HCT116 (cell line): ENCODE measurements around the gene MIB2. TPM values are rescaled to one million over a fixed set of nuclear protein-coding genes. Genes with fewer than 3 reads are reported as not detected.

Experiments
- ATAC-seq: fragments of 200-7000 bp; cut with Tn5 transposase; 2 replicates; pipeline ENCODE4 v1.9.1; 2020; ENCODE audit warnings: mild to moderate bottlenecking, moderate library complexity
- BruUV-seq: library from RNA; stranded (reverse); fragments of 400-500 nt; replicated peaks from 2 replicates; lab custom pipeline; 2021; lab: Mats Ljungman, UMichigan
- CTCF ChIA-PET: fragments of 300-600 bp; sonication (Branson Sonifier 250); formaldehyde crosslinking; loops from one replicate; lab custom pipeline; 2021; ENCODE audit warnings: antibody characterized with exemption; lab: Charles Lee
- POLR2A ChIA-PET: fragments of 300-600, 350-600 bp; sonication (Branson Sonifier 250); formaldehyde crosslinking; loops from one replicate; lab custom pipeline; 2021; ENCODE audit warnings: antibody characterized with exemption; lab: Charles Lee
- RAD21 ChIA-PET, 2 experiments: fragments of 300-600 bp; sonication (Branson Sonifier 250); formaldehyde crosslinking; loops; one replicate each; lab custom pipeline; 2023; ENCODE audit warnings: low total read pairs in 2 of 2; ENCODE audit not compliant: uncharacterized antibody in 2 of 2, unreplicated experiment in 2 of 2, low non-redundant PET in 1 of 2; lab: Charles Lee
- DNase-seq: peaks from one replicate; pipeline ENCODE4 v3.0.0-alpha.2; 2010; ENCODE audit warnings: low read depth, low spot score
- H2AFZ ChIP-seq: fragments of 200-600 bp; shearing (Covaris generic), sonication (generic); 2 replicates; pipeline ENCODE4 v1.6.1; 2017; ENCODE audit warnings: low read depth, mixed run types, mixed read lengths, antibody characterized with exemption, low read length; ENCODE audit not compliant: poor library complexity, severe bottlenecking
- H3K27ac ChIP-seq: 2 replicates; pipeline ENCODE4 v1.5.1; 2012; ENCODE audit warnings: low read depth, low read length
- H3K27me3 ChIP-seq: fragments of 200-600 bp; sonication (generic); 2 replicates; pipeline ENCODE4 v1.6.1; 2016; ENCODE audit warnings: mixed run types, low read length, mixed read lengths; ENCODE audit not compliant: insufficient read depth
- H3K36me3 ChIP-seq, 2 experiments: fragments of 200-500 bp in 1 of 2; fragments of 200-600 bp in 1 of 2; sonication (Bioruptor generic) in 1 of 2; sonication (generic) in 1 of 2; 2 replicates each; pipeline versions ENCODE4 v1.5.1 to v1.6.1; 2014 to 2016; ENCODE audit warnings: low read length in 2 of 2, inconsistent platforms in 1 of 2, mixed read lengths in 1 of 2, mixed run types in 1 of 2; ENCODE audit not compliant: insufficient read depth in 2 of 2, control insufficient read depth in 1 of 2
- H3K4me1 ChIP-seq, 2 experiments: fragments of 200-600 bp in 1 of 2; sonication (generic) in 1 of 2; 2 replicates each; pipeline versions ENCODE4 v1.5.1 to v1.6.1; 2012 to 2017; ENCODE audit warnings: low read length in 2 of 2, inconsistent platforms in 1 of 2, mild to moderate bottlenecking in 1 of 2, mixed read lengths in 1 of 2, mixed run types in 1 of 2, moderate library complexity in 1 of 2; ENCODE audit not compliant: insufficient read depth in 2 of 2, control insufficient read depth in 1 of 2
- H3K4me2 ChIP-seq: fragments of 200-600 bp; sonication (generic); 2 replicates; pipeline ENCODE4 v1.6.1; 2017; ENCODE audit warnings: mixed run types, low read length, mixed read lengths
- H3K4me3 ChIP-seq, 2 experiments: fragments of 200-600 bp in 1 of 2; sonication (generic) in 1 of 2; replicated peaks in 1 of 2; 2 replicates each; pipeline ENCODE4 v1.5.1; 2011 to 2016; ENCODE audit warnings: low read length in 2 of 2, control low read depth in 1 of 2, low read depth in 1 of 2, mild to moderate bottlenecking in 1 of 2, mixed read lengths in 1 of 2, mixed run types in 1 of 2
- H3K79me2 ChIP-seq: fragments of 200-600 bp; sonication (generic); 2 replicates; pipeline ENCODE4 v1.6.1; 2017; ENCODE audit warnings: mild to moderate bottlenecking, mixed run types, low read length, moderate library complexity, mixed read lengths; ENCODE audit not compliant: insufficient read depth
- H3K9ac ChIP-seq: fragments of 200-600 bp; sonication (generic); 2 replicates; pipeline ENCODE4 v1.6.1; 2016; ENCODE audit warnings: low read length, mixed read lengths
- H3K9me2 ChIP-seq: fragments of 200-600 bp; sonication (generic), shearing (Covaris generic); 2 replicates; pipeline ENCODE4 v1.6.1; 2017; ENCODE audit warnings: mixed run types, mild to moderate bottlenecking, moderate library complexity; ENCODE audit not compliant: insufficient read depth
- H3K9me3 ChIP-seq, 2 experiments: fragments of 200-500 bp in 1 of 2; fragments of 200-600 bp in 1 of 2; sonication (Bioruptor generic) in 1 of 2; sonication (generic) in 1 of 2; 2 replicates each; pipeline ENCODE4 v1.6.1; 2014 to 2017; ENCODE audit warnings: low read length in 2 of 2, mixed read lengths in 2 of 2, inconsistent platforms in 1 of 2, low read depth in 1 of 2, mild to moderate bottlenecking in 1 of 2, mixed run types in 1 of 2, moderate library complexity in 1 of 2; ENCODE audit not compliant: control insufficient read depth in 1 of 2, insufficient read depth in 1 of 2
- H4K20me1 ChIP-seq: fragments of 200-600 bp; sonication (generic), shearing (Covaris generic); 2 replicates; pipeline ENCODE4 v1.6.1; 2017; ENCODE audit warnings: mixed run types, mild to moderate bottlenecking, moderate library complexity; ENCODE audit not compliant: insufficient read depth
- CBX3 ChIP-seq: IDR thresholded peaks from 2 replicates; pipeline ENCODE4 v1.6.1; 2012; ENCODE audit warnings: low read depth
- CEBPB ChIP-seq: IDR thresholded peaks from 2 replicates; pipeline ENCODE4 v1.6.1; 2012; ENCODE audit warnings: low read depth
- CTCF ChIP-seq, 3 experiments: fragments of 200-600 bp in 1 of 3; sonication (generic) in 1 of 3; IDR thresholded peaks in 2 of 3; conservative IDR thresholded peaks in 1 of 3; 2 replicates each; pipeline ENCODE4 v1.5.1; 2012 to 2017; ENCODE audit warnings: low read depth in 2 of 3, low read length in 2 of 3, antibody characterized with exemption in 1 of 3, borderline replicate concordance in 1 of 3, control low read depth in 1 of 3, mild to moderate bottlenecking in 1 of 3, mixed read lengths in 1 of 3, mixed run types in 1 of 3, moderate library complexity in 1 of 3; ENCODE audit not compliant: insufficient read depth in 1 of 3
- ELF1 ChIP-seq: IDR thresholded peaks from 2 replicates; pipeline ENCODE4 v1.6.1; 2012; ENCODE audit warnings: low read depth, borderline replicate concordance
- FOSL1 ChIP-seq: IDR thresholded peaks from 2 replicates; pipeline ENCODE4 v1.6.1; 2012; ENCODE audit warnings: low read depth
- JUND ChIP-seq: IDR thresholded peaks from 2 replicates; pipeline ENCODE4 v1.6.1; 2012
- MAX ChIP-seq: IDR thresholded peaks from 2 replicates; pipeline ENCODE4 v1.6.1; 2012
- POLR2AphosphoS5 ChIP-seq: IDR thresholded peaks from 2 replicates; pipeline ENCODE4 v1.6.1; 2011; ENCODE audit warnings: mild to moderate bottlenecking, low read depth, low read length, moderate library complexity
- RAD21 ChIP-seq: IDR thresholded peaks from 2 replicates; pipeline ENCODE4 v1.6.1; 2012; ENCODE audit warnings: low read depth, mild to moderate bottlenecking
- REST ChIP-seq: IDR thresholded peaks from 2 replicates; pipeline ENCODE4 v1.6.1; 2012; ENCODE audit warnings: low read depth
- SIN3A ChIP-seq: IDR thresholded peaks from 2 replicates; pipeline ENCODE4 v1.6.1; 2012; ENCODE audit warnings: low read depth
- SP1 ChIP-seq: IDR thresholded peaks from 2 replicates; pipeline ENCODE4 v1.6.1; 2012; ENCODE audit warnings: low read depth
- SRF ChIP-seq: IDR thresholded peaks from 2 replicates; pipeline ENCODE4 v1.6.1; 2012; ENCODE audit warnings: low read depth
- TCF7L2 ChIP-seq: IDR thresholded peaks from 2 replicates; pipeline ENCODE4 v1.7.0; 2011; ENCODE audit warnings: borderline replicate concordance, inconsistent platforms; ENCODE audit not compliant: insufficient read depth, insufficient read length; ENCODE audit errors: extremely low read depth
- YY1 ChIP-seq: IDR thresholded peaks from 2 replicates; pipeline ENCODE4 v1.6.1; 2011; ENCODE audit warnings: low read length, low read depth, moderate library complexity, mild to moderate bottlenecking; ENCODE audit not compliant: insufficient replicate concordance; ENCODE audit errors: extremely low read depth
- ZFX ChIP-seq: fragments of 450-650 bp; IDR thresholded peaks from 2 replicates; pipeline ENCODE4 v1.6.1; 2017
- ZNF274 ChIP-seq: fragments of 200-500 bp; sonication (Bioruptor generic); IDR thresholded peaks from 2 replicates; pipeline ENCODE4 v1.6.1; 2014; ENCODE audit warnings: mild to moderate bottlenecking, low read depth, low read length, inconsistent platforms
- intact Hi-C: fragments of 100-400 bp; cut with micrococcal nuclease; formaldehyde crosslinking; loops from 2 replicates; pipeline ENCODE4 v1.10.0; 2022
- total RNA-seq: library from RNA; stranded (reverse); gene quantifications from one replicate; pipeline ENCODE4 v1.2.1, GENCODE V29; 2021; ENCODE audit not compliant: unreplicated experiment

MIB2 gene
- total RNA-seq, 1 experiment from 2014 or later, result 194 TPM

- no TSS peak for BruUV-seq
- CTCF ChIA-PET, result no interaction called here
- no peak overlapping the region for H3K27ac ChIP-seq
These were observed 9.6 kb upstream of the MIB2 start for GRCh38 chr1:1605724-1606123.

More at GRCh38 chr1:1605724-1606123, 9.6 kb upstream of the MIB2 start:
- Histone ChIP-seq H3K36me3 (no peaks in the 10 kb centered on the region), H3K9me3 (no peaks in the 10 kb centered on the region), H3K4me3 (no peak overlapping the region), H3K4me1 (peaks cover 0 to 3% of the 10 kb centered on the region in 2 experiments; a peak in 2 of 4 replicates), H3K9me2 (no peaks in the 10 kb centered on the region), H4K20me1 (no peaks in the 10 kb centered on the region), H3K79me2 (no peaks in the 10 kb centered on the region), H3K27me3 (no peaks in the 10 kb centered on the region), H3K9ac (no peak overlapping the region), H3K4me2 (no peak overlapping the region), H2AFZ (no peak overlapping the region)
- TF ChIP-seq ZNF274 (no peak), SRF (no peak), YY1 (no peak), ZFX (no peak), ELF1 (no peak), CTCF (IDR thresholded peaks at IDR 0.05 in 2 of 3, conservative IDR thresholded peaks at IDR 0.05 in 1 of 3; ENCODE audit: borderline replicate concordance in 1 of 3, insufficient read depth in 1 of 3, low read depth in 2 of 3, low read length in 2 of 3) (no peak), FOSL1 (no peak), SP1 (no peak), REST (no peak), CBX3 (no peak), MAX (no peak), CEBPB (no peak), TCF7L2 (no peak), JUND (no peak), POLR2AphosphoS5 (no peak), SIN3A (no peak), RAD21 (no peak)
- DNase-seq (no peak), ATAC-seq (no peak)
- ChIA-PET POLR2A (no interaction called here), RAD21 (no interaction called here)
- intact Hi-C loops, result no loop called here
